Mammary epithelial cell (primary cell): ENCODE data around the gene NME7.

Experiments
- CTCF ChIP-seq, 2 donors: IDR thresholded peaks in 1 of 2; conservative IDR thresholded peaks in 1 of 2; 2 replicates each; pipeline ENCODE4 v1.5.1; 2011 to 2012; ENCODE audit warnings: inconsistent platforms in 2 of 2, low read length in 2 of 2, mild to moderate bottlenecking in 2 of 2, control low read depth in 1 of 2, low read depth in 1 of 2; ENCODE audit not compliant: insufficient read depth in 1 of 2; ENCODE audit errors: extremely low read depth in 1 of 2
- EZH2 ChIP-seq: IDR thresholded peaks from 2 replicates; pipeline ENCODE4 v1.6.1; 2012; ENCODE audit warnings: low read length, inconsistent platforms, borderline replicate concordance

GRCh38 chr1:169395955-169396354 is 28.4 kb upstream of the NME7 start:
- TF ChIP-seq EZH2 (no peak), CTCF (conservative IDR thresholded peaks at IDR 0.05 in 1 of 2, IDR thresholded peaks at IDR 0.05 in 1 of 2; ENCODE audit: extremely low read depth in 1 of 2, insufficient read depth in 1 of 2, low read depth in 1 of 2, low read length in 2 of 2) (no peak)
